ENCODE data around the gene TNFRSF1B.

DNA sequence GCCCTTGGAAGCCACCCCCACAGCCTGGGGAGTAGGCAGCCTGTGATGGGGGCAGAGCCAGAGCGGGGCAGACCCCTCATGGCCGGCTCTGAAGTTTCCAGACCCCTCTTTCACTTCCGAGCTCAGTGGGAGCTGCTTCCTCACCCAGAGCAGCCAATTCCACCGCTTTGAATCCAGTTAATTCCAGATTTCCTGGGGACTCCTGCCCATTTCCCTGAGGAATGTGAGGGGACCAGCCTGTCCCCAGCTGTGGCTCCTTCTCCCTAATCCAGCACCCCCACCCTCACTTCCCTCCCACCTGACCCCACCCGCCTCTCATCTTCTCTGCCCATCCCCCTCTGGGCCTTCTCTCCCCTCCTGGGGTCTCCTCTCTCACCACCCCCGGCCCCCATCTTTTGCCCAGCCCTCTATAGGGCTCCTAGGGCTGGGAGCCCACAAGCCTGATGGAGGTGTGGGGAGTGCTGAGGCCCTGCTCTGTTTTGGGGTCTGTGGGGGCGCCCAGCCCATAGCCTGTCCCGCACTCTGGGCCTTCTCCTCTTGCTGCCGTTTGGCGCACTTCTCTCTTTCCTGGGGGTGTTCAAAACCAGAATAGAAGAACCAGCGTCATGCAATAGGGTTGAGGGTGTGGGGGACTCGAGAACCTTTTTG is 26.2 kb upstream of the TNFRSF1B start:
- no peak for TF ChIP-seq POLR2A (IDR thresholded peaks at IDR 0.05)
- TF ChIP-seq, protein P1, sequence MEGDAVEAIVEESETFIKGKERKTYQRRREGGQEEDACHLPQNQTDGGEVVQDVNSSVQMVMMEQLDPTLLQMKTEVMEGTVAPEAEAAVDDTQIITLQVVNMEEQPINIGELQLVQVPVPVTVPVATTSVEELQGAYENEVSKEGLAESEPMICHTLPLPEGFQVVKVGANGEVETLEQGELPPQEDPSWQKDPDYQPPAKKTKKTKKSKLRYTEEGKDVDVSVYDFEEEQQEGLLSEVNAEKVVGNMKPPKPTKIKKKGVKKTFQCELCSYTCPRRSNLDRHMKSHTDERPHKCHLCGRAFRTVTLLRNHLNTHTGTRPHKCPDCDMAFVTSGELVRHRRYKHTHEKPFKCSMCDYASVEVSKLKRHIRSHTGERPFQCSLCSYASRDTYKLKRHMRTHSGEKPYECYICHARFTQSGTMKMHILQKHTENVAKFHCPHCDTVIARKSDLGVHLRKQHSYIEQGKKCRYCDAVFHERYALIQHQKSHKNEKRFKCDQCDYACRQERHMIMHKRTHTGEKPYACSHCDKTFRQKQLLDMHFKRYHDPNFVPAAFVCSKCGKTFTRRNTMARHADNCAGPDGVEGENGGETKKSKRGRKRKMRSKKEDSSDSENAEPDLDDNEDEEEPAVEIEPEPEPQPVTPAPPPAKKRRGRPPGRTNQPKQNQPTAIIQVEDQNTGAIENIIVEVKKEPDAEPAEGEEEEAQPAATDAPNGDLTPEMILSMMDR (IDR thresholded peaks at IDR 0.05), result no peak
